ENCODE results near the gene CPLX4.
"Not testable (repeated sequence)": the region's sequence is repeated elsewhere in the genome, so short reads cannot be mapped to it uniquely, and the experiment has no call there.

CPLX4 gene

GRCh38 chr18:59268721-59269562, 49.5 kb downstream of the CPLX4 start:
- no peak for DNase-seq

- DNase-seq: no peak
These were observed 50.2 kb downstream of the CPLX4 start for GRCh38 chr18:59268127-59268720.

GRCh38 chr18:59267503-59268126, 50.8 kb downstream of the CPLX4 start:
- no peak for DNase-seq

- DNase-seq: no peak
These were observed 51.5 kb downstream of the CPLX4 start for GRCh38 chr18:59266886-59267502.

GRCh38 chr18:59266459-59266858, 52.0 kb downstream of the CPLX4 start:
- no peak for DNase-seq

GRCh38 chr18:59265974-59266369, 52.5 kb downstream of the CPLX4 start:
- no peak for DNase-seq

- no peak for DNase-seq
These were observed 53.0 kb downstream of the CPLX4 start for GRCh38 chr18:59265246-59265973.

- DNase-seq: no peak
These were observed 53.7 kb downstream of the CPLX4 start for GRCh38 chr18:59264651-59265245.

- no peak for DNase-seq
These were observed 54.3 kb downstream of the CPLX4 start for GRCh38 chr18:59264121-59264571.

- no peak for DNase-seq
These were observed 54.8 kb downstream of the CPLX4 start for GRCh38 chr18:59263661-59264060.

- DNase-seq: not testable (repeated sequence)
These were observed 56.2 kb downstream of the CPLX4 start for GRCh38 chr18:59262243-59262642.

GRCh38 chr18:59261842-59262241, 56.6 kb downstream of the CPLX4 start:
- not testable (repeated sequence) for DNase-seq

GRCh38 chr18:59255491-59255890, 63.0 kb downstream of the CPLX4 start:
- DNase-seq: not testable (repeated sequence)

GRCh38 chr18:59249199-59249774, 69.2 kb downstream of the CPLX4 start:
- no peak for DNase-seq

GRCh38 chr18:59246796-59247195, 71.7 kb downstream of the CPLX4 start:
- no peak for DNase-seq

Data from cortex of kidney (tissue), 1 donor.